ENCODE data around the gene SH3BP4.

- no peak for TF ChIP-seq CTCF (IDR thresholded peaks at IDR 0.05; ENCODE audit: low read depth, low read length, missing input control)
- TF ChIP-seq NR2F2 (IDR thresholded peaks at IDR 0.05) = no peak
- TF ChIP-seq, protein P1, sequence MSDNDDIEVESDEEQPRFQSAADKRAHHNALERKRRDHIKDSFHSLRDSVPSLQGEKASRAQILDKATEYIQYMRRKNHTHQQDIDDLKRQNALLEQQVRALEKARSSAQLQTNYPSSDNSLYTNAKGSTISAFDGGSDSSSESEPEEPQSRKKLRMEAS (IDR thresholded peaks at IDR 0.05) = no peak
- TF ChIP-seq RAD21 (IDR thresholded peaks at IDR 0.05) = no peak
- TF ChIP-seq GABPA (IDR thresholded peaks at IDR 0.05 in 1 of 2, conservative IDR thresholded peaks at IDR 0.05 in 1 of 2) = no peak
- no peak for TF ChIP-seq ZBTB33 (IDR thresholded peaks at IDR 0.05)
- no peak for TF ChIP-seq TAF1 (conservative IDR thresholded peaks at IDR 0.05)
- TF ChIP-seq JUND (IDR thresholded peaks at IDR 0.05) = no peak
Measured at GRCh38 chr2:235032466-235032865, 80.6 kb downstream of the SH3BP4 start.
